Measurements from ENCODE around the gene GCLC.

Gene GCLC

GRCh38 chr6:53547811-53548496, 3.1 kb upstream of the GCLC start:
- H3K36me3 ChIP-seq (ENCODE audit: control insufficient read depth in 1 of 2, insufficient read depth in 2 of 2, low read depth in 1 of 2, low read length in 2 of 2), result no peaks in the 10 kb centered on the region
- peaks cover 2% of the 10 kb centered on the region for H3K79me1 ChIP-seq (replicated peaks; ENCODE audit: low read length, poor library complexity, severe bottlenecking)
- no peak overlapping the region for H3K4ac ChIP-seq (ENCODE audit: low read depth in 1 of 2, low read length in 2 of 2)
- WGBS, result 2% methylated on average over 57 of the region's 57 CpGs
- no peaks in the 10 kb centered on the region for H3K9me3 ChIP-seq (ENCODE audit: control insufficient read depth, low read length)
- peaks cover 3% of the 10 kb centered on the region for H3K4me1 ChIP-seq (ENCODE audit: control insufficient read depth, insufficient read depth, low read depth, low read length)
- no peak overlapping the region for H4K91ac ChIP-seq (ENCODE audit: low read length)
- H3K27me3 ChIP-seq (ENCODE audit: control insufficient read depth in 1 of 2, insufficient read depth in 1 of 2, low read length in 2 of 2), result no peaks in the 10 kb centered on the region
- H2AFZ ChIP-seq (ENCODE audit: low read depth, low read length), result peak overlapping the region; percentile 93
- peak overlapping the region; percentile 21 for H2BK120ac ChIP-seq (ENCODE audit: low read depth, low read length)
- H3K4me3 ChIP-seq (ENCODE audit: insufficient read depth in 1 of 2, low read depth in 1 of 2, low read length in 2 of 2), result peak overlapping the region; percentile 60 to 92
- no peak overlapping the region for H3K14ac ChIP-seq (ENCODE audit: low read length in 2 of 2)
- H2AK5ac ChIP-seq (ENCODE audit: low read length, severe bottlenecking), result no peak overlapping the region
- H2BK12ac ChIP-seq (ENCODE audit: low read length in 2 of 2), result peak overlapping the region in 1 of 2 experiments; percentile 52
- H3K4me2 ChIP-seq (ENCODE audit: low read length, poor library complexity, severe bottlenecking), result peak overlapping the region; percentile 83
- peak overlapping the region; percentile 54 for H4K8ac ChIP-seq (ENCODE audit: low read length)
- H3K27ac ChIP-seq (ENCODE audit: low read length, poor library complexity, severe bottlenecking), result peak overlapping the region; percentile 84
- DNase-seq, result peak; percentile 98
- no peak overlapping the region for H2BK15ac ChIP-seq (ENCODE audit: low read depth, poor library complexity, severe bottlenecking)
- peak overlapping the region; percentile 41 to 43 for H3K18ac ChIP-seq (ENCODE audit: low read depth in 1 of 2, low read length in 2 of 2)
- H3K9ac ChIP-seq (ENCODE audit: low read length), result peak overlapping the region; percentile 84
- no peak overlapping the region for H2BK5ac ChIP-seq (ENCODE audit: low read depth, low read length, poor library complexity, severe bottlenecking)
- H3K23ac ChIP-seq (ENCODE audit: low read length in 2 of 2), result peak overlapping the region in 1 of 2 experiments; percentile 73

- H3K18ac ChIP-seq (ENCODE audit: low read depth in 1 of 2, low read length in 2 of 2), result peak overlapping the region; percentile 41 to 43
- H3K4me1 ChIP-seq (ENCODE audit: control insufficient read depth, insufficient read depth, low read depth, low read length), result peaks cover 3% of the 10 kb centered on the region
- H2BK5ac ChIP-seq (ENCODE audit: low read depth, low read length, poor library complexity, severe bottlenecking), result no peak overlapping the region
- no peak overlapping the region for H3K4ac ChIP-seq (ENCODE audit: low read depth in 1 of 2, low read length in 2 of 2)
- WGBS, result 15% methylated on average over 12 of the region's 12 CpGs
- H3K36me3 ChIP-seq (ENCODE audit: control insufficient read depth in 1 of 2, insufficient read depth in 2 of 2, low read depth in 1 of 2, low read length in 2 of 2), result no peaks in the 10 kb centered on the region
- H2AFZ ChIP-seq (ENCODE audit: low read depth, low read length), result peak overlapping the region; percentile 93
- H2BK12ac ChIP-seq (ENCODE audit: low read length in 2 of 2), result no peak overlapping the region
- H3K27ac ChIP-seq (ENCODE audit: low read length, poor library complexity, severe bottlenecking), result peak overlapping the region; percentile 84
- H3K79me1 ChIP-seq (replicated peaks; ENCODE audit: low read length, poor library complexity, severe bottlenecking), result peaks cover 3% of the 10 kb centered on the region
- peak overlapping the region; percentile 60 to 92 for H3K4me3 ChIP-seq (ENCODE audit: insufficient read depth in 1 of 2, low read depth in 1 of 2, low read length in 2 of 2)
- no peaks in the 10 kb centered on the region for H3K27me3 ChIP-seq (ENCODE audit: control insufficient read depth in 1 of 2, insufficient read depth in 1 of 2, low read length in 2 of 2)
- H3K14ac ChIP-seq (ENCODE audit: low read length in 2 of 2), result no peak overlapping the region
- peak overlapping the region in 1 of 2 experiments; percentile 73 for H3K23ac ChIP-seq (ENCODE audit: low read length in 2 of 2)
- H2BK120ac ChIP-seq (ENCODE audit: low read depth, low read length), result no peak overlapping the region
- no peak overlapping the region for H2AK5ac ChIP-seq (ENCODE audit: low read length, severe bottlenecking)
- H4K91ac ChIP-seq (ENCODE audit: low read length), result no peak overlapping the region
- no peak for DNase-seq
- H3K9me3 ChIP-seq (ENCODE audit: control insufficient read depth, low read length), result no peaks in the 10 kb centered on the region
- H2BK15ac ChIP-seq (ENCODE audit: low read depth, poor library complexity, severe bottlenecking), result no peak overlapping the region
- H3K9ac ChIP-seq (ENCODE audit: low read length), result peak overlapping the region; percentile 84
- H3K4me2 ChIP-seq (ENCODE audit: low read length, poor library complexity, severe bottlenecking), result peak overlapping the region; percentile 83
- peak overlapping the region; percentile 53 for H4K8ac ChIP-seq (ENCODE audit: low read length)
Measured at GRCh38 chr6:53547166-53547810, 2.4 kb upstream of the GCLC start.

GRCh38 chr6:53546281-53546680, 1.4 kb upstream of the GCLC start:
- Histone ChIP-seq H3K23ac (ENCODE audit: low read length in 2 of 2) (no peak overlapping the region), H3K4me2 (ENCODE audit: low read length, poor library complexity, severe bottlenecking) (no peak overlapping the region), H3K4ac (ENCODE audit: low read depth in 1 of 2, low read length in 2 of 2) (no peak overlapping the region), H2BK5ac (ENCODE audit: low read depth, low read length, poor library complexity, severe bottlenecking) (no peak overlapping the region), H3K79me1 (replicated peaks; ENCODE audit: low read length, poor library complexity, severe bottlenecking) (peaks cover 8% of the 10 kb centered on the region), H4K8ac (ENCODE audit: low read length) (no peak overlapping the region), H4K91ac (ENCODE audit: low read length) (no peak overlapping the region), H2BK15ac (ENCODE audit: low read depth, poor library complexity, severe bottlenecking) (no peak overlapping the region), H2AFZ (ENCODE audit: low read depth, low read length) (no peak overlapping the region), H3K9me3 (ENCODE audit: control insufficient read depth, low read length) (no peaks in the 10 kb centered on the region), H3K9ac (ENCODE audit: low read length) (no peak overlapping the region), H3K4me3 (ENCODE audit: insufficient read depth in 1 of 2, low read depth in 1 of 2, low read length in 2 of 2) (peak overlapping the region in 1 of 2 experiments; percentile 6), H3K27me3 (ENCODE audit: control insufficient read depth in 1 of 2, insufficient read depth in 1 of 2, low read length in 2 of 2) (no peaks in the 10 kb centered on the region), H3K18ac (ENCODE audit: low read depth in 1 of 2, low read length in 2 of 2) (no peak overlapping the region), H3K27ac (ENCODE audit: low read length, poor library complexity, severe bottlenecking) (no peak overlapping the region), H3K4me1 (ENCODE audit: control insufficient read depth, insufficient read depth, low read depth, low read length) (peaks cover 6% of the 10 kb centered on the region), H2AK5ac (ENCODE audit: low read length, severe bottlenecking) (no peak overlapping the region), H2BK12ac (ENCODE audit: low read length in 2 of 2) (no peak overlapping the region), H3K36me3 (ENCODE audit: control insufficient read depth in 1 of 2, insufficient read depth in 2 of 2, low read depth in 1 of 2, low read length in 2 of 2) (no peaks in the 10 kb centered on the region), H3K14ac (ENCODE audit: low read length in 2 of 2) (no peak overlapping the region), H2BK120ac (ENCODE audit: low read depth, low read length) (no peak overlapping the region)
- WGBS, result 55% methylated on average over 2 of the region's 2 CpGs
- DNase-seq, result no peak

DNA sequence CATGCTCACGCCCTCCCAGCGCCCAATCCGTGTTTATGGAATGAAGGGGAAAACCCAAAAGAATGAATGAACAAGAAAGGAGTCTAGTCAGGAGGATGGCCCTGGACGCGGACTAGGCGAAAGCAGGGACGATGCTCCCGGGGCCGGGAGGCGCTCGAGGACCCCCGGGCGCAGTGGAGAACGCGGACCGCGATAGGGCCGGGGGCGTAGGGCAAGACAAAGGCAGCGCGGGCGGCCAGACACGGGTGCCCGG, 758 bp downstream of the GCLC start:
- H3K4ac ChIP-seq (ENCODE audit: low read depth in 1 of 2, low read length in 2 of 2), result peak overlapping the region; percentile 22 to 73
- no peaks in the 10 kb centered on the region for H3K27me3 ChIP-seq (ENCODE audit: control insufficient read depth in 1 of 2, insufficient read depth in 1 of 2, low read length in 2 of 2)
- peaks cover 0 to 3% of the 10 kb centered on the region in 2 experiments for H3K36me3 ChIP-seq (ENCODE audit: control insufficient read depth in 1 of 2, insufficient read depth in 2 of 2, low read depth in 1 of 2, low read length in 2 of 2)
- H2AFZ ChIP-seq (ENCODE audit: low read depth, low read length), result peak overlapping the region; percentile 46
- no peak overlapping the region for H2AK5ac ChIP-seq (ENCODE audit: low read length, severe bottlenecking)
- peaks cover 19% of the 10 kb centered on the region for H3K79me1 ChIP-seq (replicated peaks; ENCODE audit: low read length, poor library complexity, severe bottlenecking)
- DNase-seq, result peak; percentile 45
- H3K4me2 ChIP-seq (ENCODE audit: low read length, poor library complexity, severe bottlenecking), result peak overlapping the region; percentile 81
- H3K4me1 ChIP-seq (ENCODE audit: control insufficient read depth, insufficient read depth, low read depth, low read length), result peaks cover 6% of the 10 kb centered on the region
- H2BK5ac ChIP-seq (ENCODE audit: low read depth, low read length, poor library complexity, severe bottlenecking), result no peak overlapping the region
- H4K8ac ChIP-seq (ENCODE audit: low read length), result peak overlapping the region; percentile 61
- peak overlapping the region; percentile 22 for H4K91ac ChIP-seq (ENCODE audit: low read length)
- peak overlapping the region; percentile 80 for H2BK120ac ChIP-seq (ENCODE audit: low read depth, low read length)
- no peak overlapping the region for H3K27ac ChIP-seq (ENCODE audit: low read length, poor library complexity, severe bottlenecking)
- H3K18ac ChIP-seq (ENCODE audit: low read depth in 1 of 2, low read length in 2 of 2), result peak overlapping the region; percentile 83 to 88
- H2BK15ac ChIP-seq (ENCODE audit: low read depth, poor library complexity, severe bottlenecking), result peak overlapping the region; percentile 70
- H2BK12ac ChIP-seq (ENCODE audit: low read length in 2 of 2), result peak overlapping the region in 1 of 2 experiments; percentile 19
- H3K23ac ChIP-seq (ENCODE audit: low read length in 2 of 2), result peak overlapping the region; percentile 51 to 86
- under 1% methylated on average over 13 of the region's 24 CpGs for WGBS
- peak overlapping the region in 1 of 2 experiments; percentile 91 for H3K14ac ChIP-seq (ENCODE audit: low read length in 2 of 2)
- peak overlapping the region; percentile 82 for H3K9ac ChIP-seq (ENCODE audit: low read length)
- H3K9me3 ChIP-seq (ENCODE audit: control insufficient read depth, low read length), result no peaks in the 10 kb centered on the region
- H3K4me3 ChIP-seq (ENCODE audit: insufficient read depth in 1 of 2, low read depth in 1 of 2, low read length in 2 of 2), result peak overlapping the region; percentile 86 to 91

Measured in mesenchymal stem cell (in vitro differentiated cells and primary cell).